Stimulated activated naive CD8-positive, alpha-beta T cell treated with anti-CD3 and anti-CD28 coated beads, Interleukin-15, amount 100 ng/mL, for 72 hours (primary cell): Measurements from ENCODE around the gene ERVK3-1.
"Not testable (repeated sequence)": the region's sequence is repeated elsewhere in the genome, so short reads cannot be mapped to it uniquely, and the experiment has no call there.

Experiments
- ATAC-seq: fragments of 150-1000 bp; cut with Tn5 transposase; 2 replicates; pipeline ENCODE4 v1.10.0; 2021; ENCODE audit warnings: mild to moderate bottlenecking, moderate library complexity
- DNase-seq, 2 donors: peaks; one replicate each; pipeline ENCODE4 v3.0.0; 2021 to 2022
- H3K27ac Mint-ChIP-seq, 2 donors: one replicate each; pipeline ENCODE4 v1.8.0; 2022; ENCODE audit warnings: mild to moderate bottlenecking in 2 of 2, mixed read lengths in 2 of 2, moderate library complexity in 2 of 2
- H3K27me3 Mint-ChIP-seq: one replicate; pipeline ENCODE4 v1.8.0; 2022; ENCODE audit warnings: mixed read lengths
- H3K4me1 Mint-ChIP-seq: one replicate; pipeline ENCODE4 v1.8.0; 2022; ENCODE audit warnings: mild to moderate bottlenecking, mixed read lengths
- H3K4me3 Mint-ChIP-seq, 2 donors: one replicate each; pipeline ENCODE4 v1.8.0; 2022; ENCODE audit warnings: mild to moderate bottlenecking in 2 of 2, mixed read lengths in 2 of 2, moderate library complexity in 1 of 2
- H3K9me3 Mint-ChIP-seq, 2 donors: one replicate each; pipeline ENCODE4 v1.8.0; 2022; ENCODE audit warnings: mixed read lengths in 2 of 2

ERVK3-1 gene

DNA sequence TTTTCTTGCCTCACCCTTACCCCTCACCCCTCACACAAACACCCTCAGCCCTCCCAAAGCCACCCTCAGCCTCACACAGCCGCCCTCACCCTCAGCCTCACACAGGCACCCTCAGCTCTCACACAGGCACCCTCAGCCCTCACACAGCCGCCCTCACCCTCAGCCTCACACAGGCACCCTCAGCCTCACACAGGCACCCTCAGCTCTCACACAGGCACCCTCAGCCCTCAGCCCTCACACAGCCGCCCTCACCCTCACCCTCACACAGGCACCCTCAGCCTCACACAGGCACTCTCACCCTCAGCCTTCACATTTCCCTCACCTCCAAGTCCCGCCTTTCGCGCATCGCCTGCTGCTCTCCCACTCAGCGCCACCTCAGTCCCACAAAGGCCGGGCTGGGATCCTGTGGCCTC is 21.3 kb downstream of the ERVK3-1 start:
- ATAC-seq (peak; percentile 67), DNase-seq (no peak)
- H3K27me3 Mint-ChIP-seq: no peaks in the 10 kb centered on the region
- no peaks in the 10 kb centered on the region for H3K9me3 Mint-ChIP-seq
- peaks cover 9% of the 10 kb centered on the region for H3K4me1 Mint-ChIP-seq
- no peak overlapping the region for H3K27ac Mint-ChIP-seq
- H3K4me3 Mint-ChIP-seq: no peak overlapping the region

- no peaks in the 10 kb centered on the region for H3K27me3 Mint-ChIP-seq
- no peak within 1 kb of the TSS for H3K4me3 Mint-ChIP-seq
Observed at GRCh38 chr19:58326914-58327726, 21.9 kb downstream of the ERVK3-1 start, which contains the start of gene ZSCAN22. Gene ZSCAN22 (plus strand): TSS chr19:58326994. CDS start chr19:58334803, 7,809 bp downstream.

DNA sequence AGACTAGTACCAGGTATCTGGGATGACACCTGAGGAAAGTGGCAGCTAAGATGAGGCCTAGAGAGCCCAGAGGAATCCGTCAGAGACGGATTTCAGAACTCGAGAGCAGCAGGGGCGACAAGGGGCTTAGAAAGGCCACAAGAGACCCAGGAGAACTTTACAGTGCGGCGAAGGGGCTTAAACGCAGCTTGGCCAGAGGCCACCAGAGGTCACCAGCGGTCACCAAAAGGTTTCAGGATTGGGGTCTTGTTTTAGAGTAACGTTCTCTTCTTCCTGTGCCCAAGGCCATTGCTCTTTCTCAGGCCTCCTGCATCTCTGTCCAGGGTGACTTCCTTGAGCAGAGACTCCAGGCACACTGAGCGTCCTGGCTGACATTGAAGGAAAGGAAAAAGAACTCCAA is 23.8 kb downstream of the ERVK3-1 start:
- DNase-seq: peak; percentile 20 to 43
- Mint-ChIP-seq H3K9me3 (no peaks in the 10 kb centered on the region), H3K27me3 (no peaks in the 10 kb centered on the region), H3K4me1 (peaks cover 9% of the 10 kb centered on the region), H3K27ac (no peak overlapping the region), H3K4me3 (no peak overlapping the region)
- no peak for ATAC-seq

More at GRCh38 chr19:58326914-58327726, 21.9 kb downstream of the ERVK3-1 start, which contains the start of gene ZSCAN22:
- H3K4me1 Mint-ChIP-seq: peaks cover 9% of the 10 kb centered on the region
- H3K27ac Mint-ChIP-seq: no peak within 1 kb of the TSS
- no peaks in the 10 kb centered on the region for H3K9me3 Mint-ChIP-seq
- ATAC-seq: peak; percentile 93
- DNase-seq: peak; percentile 82 to 87

- Mint-ChIP-seq H3K27ac (no peak overlapping the region), H3K4me1 (peaks cover 14% of the 10 kb centered on the region), H3K27me3 (no peaks in the 10 kb centered on the region), H3K4me3 (no peak overlapping the region), H3K9me3 (no peaks in the 10 kb centered on the region)
- ATAC-seq (no peak), DNase-seq (no peak)
Observed at GRCh38 chr19:58330458-58330857, 25.3 kb downstream of the ERVK3-1 start.

DNA sequence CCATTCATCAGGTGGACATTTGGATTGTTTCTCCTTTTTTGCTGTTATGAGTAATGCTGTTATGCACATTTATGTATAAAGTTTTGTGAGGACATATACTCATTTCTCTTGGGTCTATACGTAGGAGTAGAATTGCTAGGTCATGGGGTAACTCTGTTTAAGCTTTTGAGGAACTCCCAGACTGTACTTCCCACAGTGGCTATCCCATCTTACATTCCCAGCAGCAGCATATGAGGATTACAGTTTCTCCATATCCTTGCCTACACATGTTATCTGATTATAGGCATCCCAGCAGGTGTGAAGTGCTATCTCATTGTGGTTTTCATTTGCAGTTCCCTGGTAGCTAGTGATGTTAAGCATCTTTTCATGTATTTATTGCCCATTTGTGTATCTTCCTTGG is 27.5 kb downstream of the ERVK3-1 start:
- Mint-ChIP-seq H3K27me3 (no peaks in the 10 kb centered on the region), H3K9me3 (no peaks in the 10 kb centered on the region), H3K4me1 (peaks cover 14% of the 10 kb centered on the region), H3K4me3 (no peak overlapping the region), H3K27ac (no peak overlapping the region)
- no peak for ATAC-seq
- DNase-seq: no peak

DNA sequence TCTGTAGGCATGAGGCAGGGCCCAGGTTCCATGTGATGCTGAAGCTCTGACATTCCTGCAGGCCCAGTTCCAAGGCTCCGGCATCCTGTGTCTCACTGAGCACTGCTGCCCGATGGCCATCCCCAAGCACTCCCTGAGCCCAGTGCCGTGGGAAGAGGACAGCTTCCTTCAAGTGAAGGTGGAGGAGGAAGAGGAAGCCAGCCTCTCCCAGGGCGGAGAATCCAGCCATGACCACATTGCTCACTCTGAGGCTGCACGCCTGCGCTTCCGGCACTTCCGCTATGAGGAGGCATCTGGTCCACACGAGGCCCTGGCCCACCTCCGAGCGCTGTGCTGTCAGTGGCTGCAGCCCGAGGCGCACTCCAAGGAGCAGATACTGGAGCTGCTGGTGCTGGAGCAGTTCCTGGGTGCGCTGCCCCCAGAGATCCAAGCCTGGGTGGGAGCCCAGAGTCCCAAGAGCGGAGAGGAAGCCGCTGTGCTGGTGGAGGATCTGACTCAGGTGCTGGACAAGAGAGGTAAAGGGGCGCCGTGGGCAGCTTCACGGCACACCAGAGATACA is 29.6 kb downstream of the ERVK3-1 start:
- H3K4me3 Mint-ChIP-seq: no peak overlapping the region
- no peaks in the 10 kb centered on the region for H3K27me3 Mint-ChIP-seq
- no peak for DNase-seq
- no peaks in the 10 kb centered on the region for H3K9me3 Mint-ChIP-seq
- no peak for ATAC-seq
- no peak overlapping the region for H3K27ac Mint-ChIP-seq
- peaks cover 8% of the 10 kb centered on the region for H3K4me1 Mint-ChIP-seq

GRCh38 chr19:58335630-58336029 is 30.5 kb downstream of the ERVK3-1 start:
- Mint-ChIP-seq H3K4me1 (peaks cover 13% of the 10 kb centered on the region), H3K9me3 (no peaks in the 10 kb centered on the region), H3K27me3 (no peaks in the 10 kb centered on the region), H3K27ac (no peak overlapping the region), H3K4me3 (no peak overlapping the region)
- ATAC-seq (no peak), DNase-seq (no peak)

DNA sequence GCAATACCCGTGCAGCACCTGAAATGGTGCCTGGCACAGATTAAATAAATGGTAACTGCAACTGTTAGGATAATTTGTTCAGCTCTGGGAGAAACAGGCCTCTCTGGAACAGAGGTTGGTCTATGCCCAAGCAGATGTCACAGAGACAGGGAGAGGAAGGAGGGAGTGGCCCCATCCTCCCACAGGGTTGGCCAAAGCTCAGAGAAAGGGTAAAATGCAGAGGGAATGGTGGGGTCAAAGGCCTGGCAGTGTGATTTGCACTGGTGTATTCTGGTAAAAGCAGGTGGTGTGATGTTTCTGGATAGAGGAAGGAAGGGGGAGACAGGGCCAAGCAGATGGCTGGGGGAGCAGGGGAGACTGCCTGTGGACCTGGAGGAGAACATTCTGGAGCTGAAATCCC is 31.0 kb downstream of the ERVK3-1 start:
- Mint-ChIP-seq H3K27me3 (no peaks in the 10 kb centered on the region), H3K27ac (peak overlapping the region in 1 of 2 donors; percentile 3), H3K4me1 (peaks cover 13% of the 10 kb centered on the region), H3K9me3 (no peaks in the 10 kb centered on the region), H3K4me3 (no peak overlapping the region)
- DNase-seq (no peak), ATAC-seq (no peak)

DNA sequence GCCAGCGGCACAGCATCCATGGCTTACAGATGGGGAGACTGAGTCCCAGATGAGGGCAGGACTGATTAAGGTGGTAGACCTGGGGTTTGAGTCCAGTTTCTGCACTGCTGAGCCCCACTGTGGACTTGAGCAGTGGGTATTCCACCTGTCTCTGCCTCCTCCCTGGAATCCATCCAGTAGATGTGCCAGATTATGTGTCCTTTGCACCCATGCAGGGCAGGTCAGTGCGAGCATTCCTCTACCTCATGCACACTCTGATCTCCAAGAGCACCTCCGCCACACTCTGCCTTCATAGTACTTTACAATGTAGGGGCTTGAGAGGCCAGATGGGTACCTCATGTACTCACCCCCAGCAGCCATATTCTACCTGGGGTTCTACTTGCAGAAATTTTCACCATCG is 31.6 kb downstream of the ERVK3-1 start:
- ATAC-seq: no peak
- no peak overlapping the region for H3K27ac Mint-ChIP-seq
- DNase-seq: no peak

DNA sequence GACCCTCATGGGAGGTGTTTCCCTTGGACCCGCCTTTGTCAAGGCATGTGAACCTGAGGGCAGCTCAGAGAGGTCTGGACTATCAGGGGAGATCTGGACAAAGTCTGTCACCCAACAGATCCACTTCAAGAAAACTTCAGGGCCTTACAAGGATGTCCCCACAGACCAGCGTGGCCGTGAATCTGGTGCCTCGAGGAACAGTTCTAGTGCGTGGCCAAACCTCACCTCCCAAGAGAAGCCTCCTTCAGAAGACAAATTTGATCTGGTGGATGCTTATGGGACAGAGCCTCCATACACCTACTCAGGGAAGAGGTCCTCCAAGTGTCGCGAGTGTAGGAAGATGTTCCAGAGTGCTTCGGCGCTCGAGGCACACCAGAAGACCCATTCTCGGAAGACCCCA is 33.2 kb downstream of the ERVK3-1 start:
- no peak for ATAC-seq
- H3K27me3 Mint-ChIP-seq: no peaks in the 10 kb centered on the region
- no peak for DNase-seq
- H3K4me1 Mint-ChIP-seq: peaks cover 13% of the 10 kb centered on the region
- no peak overlapping the region for H3K27ac Mint-ChIP-seq
- H3K4me3 Mint-ChIP-seq: no peak overlapping the region
- H3K9me3 Mint-ChIP-seq: no peaks in the 10 kb centered on the region

More for the DNA sequence above, 31.6 kb downstream of the ERVK3-1 start:
- H3K9me3 Mint-ChIP-seq: no peaks in the 10 kb centered on the region
- H3K4me1 Mint-ChIP-seq: peaks cover 13% of the 10 kb centered on the region
- H3K27me3 Mint-ChIP-seq: no peaks in the 10 kb centered on the region
- H3K4me3 Mint-ChIP-seq: no peak overlapping the region

DNA sequence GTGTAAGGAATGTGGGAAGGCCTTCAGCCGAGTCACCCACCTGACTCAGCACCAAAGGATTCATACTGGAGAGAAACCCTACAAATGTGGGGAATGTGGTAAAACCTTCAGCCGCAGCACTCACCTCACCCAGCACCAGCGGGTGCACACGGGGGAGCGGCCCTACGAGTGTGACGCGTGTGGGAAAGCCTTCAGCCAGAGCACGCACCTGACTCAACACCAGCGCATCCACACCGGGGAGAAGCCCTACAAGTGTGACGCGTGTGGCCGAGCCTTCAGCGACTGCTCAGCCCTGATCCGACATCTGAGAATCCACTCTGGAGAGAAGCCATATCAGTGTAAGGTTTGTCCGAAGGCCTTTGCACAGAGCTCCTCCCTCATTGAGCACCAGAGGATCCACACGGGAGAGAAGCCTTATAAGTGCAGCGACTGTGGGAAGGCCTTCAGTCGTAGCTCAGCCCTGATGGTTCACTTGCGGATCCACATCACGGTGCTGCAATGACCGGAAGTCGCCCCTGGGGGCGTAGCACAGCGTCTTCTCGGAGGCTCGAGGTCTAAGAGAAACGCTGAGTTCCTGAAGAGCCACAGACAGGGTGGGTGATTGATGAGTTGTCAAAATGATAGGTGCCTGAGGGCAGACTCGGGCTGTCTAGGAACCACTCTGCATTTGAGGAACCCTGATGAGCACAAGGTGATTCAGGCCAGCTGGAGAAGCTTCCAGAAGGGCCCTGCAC is 33.8 kb downstream of the ERVK3-1 start:
- H3K27me3 Mint-ChIP-seq: no peaks in the 10 kb centered on the region
- H3K4me1 Mint-ChIP-seq: peaks cover 13% of the 10 kb centered on the region
- H3K27ac Mint-ChIP-seq: no peak overlapping the region
- no peak for DNase-seq
- no peaks in the 10 kb centered on the region for H3K9me3 Mint-ChIP-seq
- no peak overlapping the region for H3K4me3 Mint-ChIP-seq
- no peak for ATAC-seq

GRCh38 chr19:58345558-58345957 is 40.4 kb downstream of the ERVK3-1 start:
- Mint-ChIP-seq H3K4me1 (peaks cover 35% of the 10 kb centered on the region), H3K4me3 (peak overlapping the region; percentile 93 to 94), H3K27me3 (no peaks in the 10 kb centered on the region), H3K9me3 (peaks cover 0 to 8% of the 10 kb centered on the region in 2 donors), H3K27ac (peak overlapping the region in 1 of 2 donors; percentile 87)
- no peak for DNase-seq
- no peak for ATAC-seq

DNA sequence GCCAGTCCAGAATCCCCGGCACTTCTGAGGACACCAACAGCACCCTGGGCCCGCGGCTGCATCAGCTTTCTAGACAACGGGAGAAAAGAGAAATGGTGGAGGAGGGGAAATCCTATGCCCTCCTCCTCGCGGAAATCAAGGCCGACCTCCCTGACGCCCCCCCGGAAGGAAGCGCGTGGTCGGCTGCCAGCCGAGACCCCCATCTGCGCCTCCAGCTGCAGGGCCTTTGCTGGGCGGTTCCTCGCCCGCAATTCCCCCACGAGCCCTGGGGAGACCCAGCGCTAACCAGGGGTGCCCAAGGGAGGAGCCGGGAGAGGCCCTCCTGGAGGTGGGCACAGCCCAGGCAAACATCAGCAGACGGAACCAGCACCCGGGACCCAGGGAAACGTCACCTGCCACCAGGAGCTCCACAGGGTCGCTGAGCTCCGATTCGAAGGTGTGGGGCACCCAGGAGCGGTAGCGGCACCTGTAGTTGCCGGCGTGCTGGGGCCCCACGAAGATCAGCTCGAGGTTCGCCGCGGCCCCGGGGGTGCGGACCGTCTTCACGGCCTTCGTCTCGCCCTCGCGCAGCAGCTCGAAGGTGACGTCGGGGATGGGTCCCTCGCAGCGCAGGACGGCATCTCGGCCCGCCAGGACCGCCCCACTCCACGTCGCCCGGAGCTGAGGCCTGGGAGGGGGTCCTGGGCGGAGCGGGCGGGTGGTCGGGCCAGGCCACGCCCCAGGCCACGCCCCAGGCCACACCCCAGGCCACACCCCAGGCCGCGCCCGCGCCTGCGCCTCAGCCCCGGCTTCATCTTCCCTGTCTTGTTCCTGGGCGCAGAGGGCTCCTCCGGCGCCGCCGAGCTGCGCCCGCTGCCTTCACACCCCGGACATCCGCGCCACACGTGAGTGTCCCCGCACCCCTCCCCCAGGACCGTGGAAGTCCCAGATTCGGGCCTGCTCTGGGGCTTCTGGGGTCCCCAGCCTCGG is 42.1 kb downstream of the ERVK3-1 start:
- peaks cover 41% of the 10 kb centered on the region for H3K4me1 Mint-ChIP-seq
- peak overlapping the region; percentile 89 to 94 for H3K27ac Mint-ChIP-seq
- H3K9me3 Mint-ChIP-seq: peaks cover 0 to 8% of the 10 kb centered on the region in 2 donors
- peak; percentile 78 to 79 for DNase-seq
- no peaks in the 10 kb centered on the region for H3K27me3 Mint-ChIP-seq
- H3K4me3 Mint-ChIP-seq: peak overlapping the region; percentile 93 to 94
- ATAC-seq: peak; percentile 94

- not testable (repeated sequence) for DNase-seq, H3K27me3 Mint-ChIP-seq, H3K9me3 Mint-ChIP-seq
- Mint-ChIP-seq H3K27ac (peak overlapping the region in 1 of 2 donors; percentile 89), H3K4me1 (peaks cover 44% of the 10 kb centered on the region), H3K4me3 (peak overlapping the region; percentile 93 to 94)
- peak; percentile 6 for ATAC-seq
Observed at GRCh38 chr19:58348080-58348479, 42.9 kb downstream of the ERVK3-1 start.

DNA sequence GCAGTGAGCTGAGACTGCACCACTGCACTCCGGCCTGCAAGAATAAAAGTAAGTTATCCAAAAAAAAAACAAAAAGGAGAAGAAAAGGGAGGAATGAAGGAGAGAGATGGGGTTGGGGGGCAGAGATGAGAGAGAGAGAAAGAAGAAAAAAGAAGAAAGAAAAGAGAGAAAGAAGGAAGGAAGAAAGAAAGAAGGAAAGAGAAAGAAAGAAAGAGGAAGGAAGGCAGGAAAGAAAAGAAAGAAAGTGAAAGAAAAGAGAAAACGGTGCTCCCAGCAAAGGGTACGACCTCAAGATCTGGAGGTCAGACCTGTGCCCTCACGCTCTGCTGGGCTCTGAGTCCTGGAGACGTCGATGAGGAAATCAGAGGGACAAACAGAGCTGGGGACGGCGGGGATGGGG is 44.4 kb downstream of the ERVK3-1 start:
- no peak for DNase-seq
- peak overlapping the region; percentile 66 to 75 for H3K4me3 Mint-ChIP-seq
- peaks cover 0 to 8% of the 10 kb centered on the region in 2 donors for H3K9me3 Mint-ChIP-seq
- H3K27ac Mint-ChIP-seq: peak overlapping the region in 1 of 2 donors; percentile 96
- H3K27me3 Mint-ChIP-seq: no peaks in the 10 kb centered on the region
- peaks cover 44% of the 10 kb centered on the region for H3K4me1 Mint-ChIP-seq
- no peak for ATAC-seq
